ENCODE measurements around the gene FNTB.

The FNTB gene

GRCh38 chr14:64960762-64961276 lies 25.9 kb upstream of the FNTB start:
- DNase-seq: no peak
- no peak overlapping the region for H3K4me3 Mint-ChIP-seq
- H3K4me1 Mint-ChIP-seq: peaks cover 21% of the 10 kb centered on the region
- TF ChIP-seq CTCF (IDR thresholded peaks at IDR 0.05): no peak
- H3K36me3 Mint-ChIP-seq (ENCODE audit: low read depth): peaks cover 9% of the 10 kb centered on the region
- no peak overlapping the region for H3K27ac Mint-ChIP-seq
- peaks cover 3% of the 10 kb centered on the region for H3K9me3 Mint-ChIP-seq
- no peaks in the 10 kb centered on the region for H3K27me3 Mint-ChIP-seq (ENCODE audit: low read depth, poor library complexity)

GRCh38 chr14:64963611-64964010 lies 23.1 kb upstream of the FNTB start:
- H3K36me3 Mint-ChIP-seq (ENCODE audit: low read depth): peaks cover 10% of the 10 kb centered on the region
- no peak for TF ChIP-seq CTCF (IDR thresholded peaks at IDR 0.05)

DNA sequence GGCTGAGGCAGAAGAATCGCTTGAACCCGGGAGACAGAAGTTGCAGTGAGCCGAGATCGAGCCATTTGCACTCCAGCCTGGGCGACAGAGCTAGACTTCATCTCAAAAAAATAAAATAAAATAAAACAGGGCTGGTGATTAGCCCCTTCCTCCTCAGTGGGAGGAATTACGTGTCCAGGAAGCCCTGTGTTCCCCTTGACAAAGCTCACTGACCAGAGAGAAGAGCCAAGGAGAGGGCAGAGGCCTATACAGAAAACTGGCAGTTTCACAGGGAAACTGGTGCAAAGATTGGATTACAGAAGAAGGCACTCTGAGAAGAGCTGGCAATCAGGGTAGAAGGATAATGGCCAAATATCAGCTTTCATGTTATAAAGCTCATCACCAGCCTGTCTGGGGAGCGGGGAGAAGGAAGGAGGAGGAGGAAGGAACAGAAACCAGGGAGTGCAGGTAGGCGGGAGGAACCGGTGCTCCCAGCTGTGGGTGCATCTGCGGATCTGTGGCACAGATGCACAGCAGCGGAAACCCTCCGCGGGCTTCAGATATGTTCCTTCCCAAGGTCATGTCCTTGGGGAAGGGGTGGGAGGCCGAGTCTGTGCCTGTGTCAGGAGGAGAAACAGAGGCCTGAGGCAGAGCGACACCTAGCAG lies 21.2 kb upstream of the FNTB start:
- TF ChIP-seq CTCF (IDR thresholded peaks at IDR 0.05): no peak
- Mint-ChIP-seq H3K36me3 (ENCODE audit: low read depth) (peaks cover 9% of the 10 kb centered on the region), H3K4me3 (no peak overlapping the region), H3K27me3 (ENCODE audit: low read depth, poor library complexity) (peaks cover 14% of the 10 kb centered on the region), H3K9me3 (peaks cover 3% of the 10 kb centered on the region), H3K4me1 (peaks cover 36% of the 10 kb centered on the region), H3K27ac (peak overlapping the region; percentile 63)
- DNase-seq: no peak

More at GRCh38 chr14:64963611-64964010, 23.1 kb upstream of the FNTB start:
- Mint-ChIP-seq H3K9me3 (peaks cover 3% of the 10 kb centered on the region), H3K27ac (no peak overlapping the region), H3K27me3 (ENCODE audit: low read depth, poor library complexity) (no peaks in the 10 kb centered on the region), H3K4me3 (no peak overlapping the region), H3K4me1 (peaks cover 35% of the 10 kb centered on the region)
- no peak for DNase-seq

DNA sequence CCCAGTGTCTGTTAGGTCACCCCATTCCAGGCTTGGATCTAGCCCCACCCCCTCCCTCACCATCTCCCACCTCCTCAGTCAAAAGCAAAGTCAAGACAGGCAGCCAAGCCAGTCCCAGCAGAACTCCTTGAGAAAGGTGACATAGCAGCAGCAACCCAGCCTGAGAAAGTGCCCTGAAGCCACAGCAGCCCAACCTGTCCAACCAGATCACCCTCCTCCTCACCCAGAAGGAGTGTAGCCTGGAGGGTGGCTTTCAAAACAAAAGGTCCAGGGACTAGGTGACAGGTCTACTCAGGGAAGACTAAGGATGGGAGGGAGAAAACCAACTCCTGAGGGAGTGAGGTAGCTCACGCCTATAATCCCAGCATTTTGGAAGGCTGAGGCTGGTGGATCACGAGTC lies 19.7 kb upstream of the FNTB start:
- no peak overlapping the region for H3K4me3 Mint-ChIP-seq
- peaks cover 24% of the 10 kb centered on the region for H3K27me3 Mint-ChIP-seq (ENCODE audit: low read depth, poor library complexity)
- TF ChIP-seq CTCF (IDR thresholded peaks at IDR 0.05): no peak
- peaks cover 33% of the 10 kb centered on the region for H3K4me1 Mint-ChIP-seq
- DNase-seq: no peak
- no peak overlapping the region for H3K27ac Mint-ChIP-seq
- H3K36me3 Mint-ChIP-seq (ENCODE audit: low read depth): peaks cover 9% of the 10 kb centered on the region
- H3K9me3 Mint-ChIP-seq: peaks cover 3% of the 10 kb centered on the region

GRCh38 chr14:64968167-64968566 lies 18.5 kb upstream of the FNTB start:
- no peak overlapping the region for H3K4me3 Mint-ChIP-seq
- DNase-seq: no peak
- H3K9me3 Mint-ChIP-seq: peaks cover 3% of the 10 kb centered on the region
- peaks cover 33% of the 10 kb centered on the region for H3K4me1 Mint-ChIP-seq
- H3K36me3 Mint-ChIP-seq (ENCODE audit: low read depth): peaks cover 9% of the 10 kb centered on the region
- H3K27me3 Mint-ChIP-seq (ENCODE audit: low read depth, poor library complexity): peaks cover 29% of the 10 kb centered on the region
- no peak overlapping the region for H3K27ac Mint-ChIP-seq
- TF ChIP-seq CTCF (IDR thresholded peaks at IDR 0.05): no peak

DNA sequence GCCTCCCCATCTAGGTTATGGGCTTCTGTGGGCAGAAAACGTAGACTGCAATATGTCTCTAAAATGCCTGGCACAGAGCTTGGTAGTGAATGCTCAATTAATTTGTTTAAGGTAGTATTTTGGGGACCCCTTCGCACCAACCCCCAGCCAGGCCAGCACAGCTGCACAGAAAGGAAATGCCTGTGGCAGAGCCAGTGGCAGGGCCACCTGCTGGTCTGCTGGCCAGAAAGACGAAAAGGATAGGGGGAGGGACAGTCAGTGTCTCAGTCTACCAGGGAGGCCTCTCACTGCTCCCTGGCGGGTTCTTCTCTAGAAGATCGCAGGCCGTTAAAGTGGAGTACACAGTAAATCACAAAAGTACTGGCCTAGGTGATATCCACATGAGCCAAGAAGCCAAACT lies 18.0 kb upstream of the FNTB start:
- Mint-ChIP-seq H3K27ac (no peak overlapping the region), H3K9me3 (peaks cover 3% of the 10 kb centered on the region), H3K27me3 (ENCODE audit: low read depth, poor library complexity) (peaks cover 34% of the 10 kb centered on the region), H3K36me3 (ENCODE audit: low read depth) (peaks cover 9% of the 10 kb centered on the region), H3K4me1 (peaks cover 33% of the 10 kb centered on the region), H3K4me3 (no peak overlapping the region)
- DNase-seq: no peak
- TF ChIP-seq CTCF (IDR thresholded peaks at IDR 0.05): no peak
